Mesendoderm (in vitro differentiated cells): Measurements from ENCODE around the gene PLXNB2.
"Not testable (repeated sequence)": the region's sequence is repeated elsewhere in the genome, so short reads cannot be mapped to it uniquely, and the experiment has no call there.

Source experiments
- DNase-seq: peaks from one replicate; pipeline ENCODE4 v3.0.0; 2013
- H2AK5ac ChIP-seq: 2 replicates; pipeline ENCODE4 v1.6.1; 2013; ENCODE audit warnings: low read length, inconsistent platforms
- H2BK120ac ChIP-seq: 2 replicates; pipeline ENCODE4 v1.6.1; 2013; ENCODE audit warnings: low read depth, mild to moderate bottlenecking, low read length, moderate library complexity, mixed read lengths
- H2BK15ac ChIP-seq: replicated peaks from 2 replicates; pipeline ENCODE4 v1.6.1; 2013; ENCODE audit warnings: low read depth, mild to moderate bottlenecking, moderate library complexity
- H2BK5ac ChIP-seq: 2 replicates; pipeline ENCODE4 v1.6.1; 2013; ENCODE audit warnings: low read length, inconsistent platforms
- H3K18ac ChIP-seq: 2 replicates; pipeline ENCODE4 v1.6.1; 2013; ENCODE audit warnings: mild to moderate bottlenecking, low read length, mixed read lengths
- H3K23ac ChIP-seq: one replicate; pipeline ENCODE4 v1.6.1; 2013; ENCODE audit warnings: low read length
- H3K27ac ChIP-seq: 2 replicates; pipeline ENCODE4 v1.5.1; 2013; ENCODE audit warnings: low read depth, mild to moderate bottlenecking, inconsistent platforms, low read length, moderate library complexity
- H3K27me3 ChIP-seq: 2 replicates; pipeline ENCODE4 v1.6.1; 2013; ENCODE audit warnings: low read length, control low read depth, mild to moderate bottlenecking, inconsistent platforms; ENCODE audit not compliant: insufficient read depth, poor library complexity
- H3K36me3 ChIP-seq: 2 replicates; pipeline ENCODE4 v1.6.1; 2013; ENCODE audit warnings: low read length, inconsistent platforms; ENCODE audit not compliant: control insufficient read depth, insufficient read depth
- H3K4ac ChIP-seq: one replicate; pipeline ENCODE4 v1.6.1; 2013; ENCODE audit warnings: low read depth, mild to moderate bottlenecking, low read length, moderate library complexity
- H3K4me1 ChIP-seq: 2 replicates; pipeline ENCODE4 v1.6.1; 2013; ENCODE audit warnings: low read depth, low read length, inconsistent platforms; ENCODE audit not compliant: control insufficient read depth
- H3K4me2 ChIP-seq: 2 replicates; pipeline ENCODE4 v1.6.1; 2013; ENCODE audit warnings: low read length
- H3K4me3 ChIP-seq: 2 replicates; pipeline ENCODE4 v1.5.1; 2013; ENCODE audit warnings: mild to moderate bottlenecking, low read length
- H3K56ac ChIP-seq: one replicate; pipeline ENCODE4 v1.6.1; 2013; ENCODE audit warnings: low read length
- H3K79me1 ChIP-seq: 2 replicates; pipeline ENCODE4 v1.6.1; 2013; ENCODE audit warnings: low read length, inconsistent platforms
- H3K79me2 ChIP-seq: 2 replicates; pipeline ENCODE4 v1.6.1; 2013; ENCODE audit warnings: mild to moderate bottlenecking, low read length; ENCODE audit not compliant: control insufficient read depth, insufficient read depth
- H3K9ac ChIP-seq: 2 replicates; pipeline ENCODE4 v1.6.1; 2013; ENCODE audit warnings: low read length, inconsistent platforms
- H4K5ac ChIP-seq: one replicate; pipeline ENCODE4 v1.6.1; 2013; ENCODE audit warnings: low read length
- H4K8ac ChIP-seq: one replicate; pipeline ENCODE4 v1.6.1; 2013; ENCODE audit warnings: low read depth, mild to moderate bottlenecking, control low read depth, low read length, moderate library complexity
- WGBS: extraction: QIAGEN DNeasy Blood & Tissue Kit; methylation state at CpG from one replicate; pipeline ENCODE4 v1.1.7; 2013; ENCODE audit warnings: low lambda C conversion rate, missing lambda C conversion rate; ENCODE audit not compliant: insufficient coverage; ENCODE audit errors: extremely low coverage; 5-methylcytosine and 5-hydroxymethylcytosine counted together

The PLXNB2 gene

GRCh38 chr22:50338860-50339462 is 31.5 kb upstream of the PLXNB2 start:
- Histone ChIP-seq H3K27me3 (no peaks in the 10 kb centered on the region), H3K27ac (no peak overlapping the region), H3K79me2 (no peaks in the 10 kb centered on the region), H3K4me2 (no peak overlapping the region), H3K18ac (no peak overlapping the region), H4K5ac (no peak overlapping the region), H2AK5ac (no peak overlapping the region), H2BK120ac (no peak overlapping the region), H3K23ac (no peak overlapping the region), H4K8ac (no peak overlapping the region), H2BK15ac (no peak overlapping the region), H3K4me1 (no peaks in the 10 kb centered on the region), H3K79me1 (no peaks in the 10 kb centered on the region), H3K4me3 (no peak overlapping the region), H3K36me3 (no peaks in the 10 kb centered on the region), H2BK5ac (no peak overlapping the region), H3K9ac (no peak overlapping the region), H3K56ac (no peak overlapping the region), H3K4ac (no peak overlapping the region)
- DNase-seq: no peak
- 100% methylated on average over 4 of the region's 4 CpGs for WGBS

DNA sequence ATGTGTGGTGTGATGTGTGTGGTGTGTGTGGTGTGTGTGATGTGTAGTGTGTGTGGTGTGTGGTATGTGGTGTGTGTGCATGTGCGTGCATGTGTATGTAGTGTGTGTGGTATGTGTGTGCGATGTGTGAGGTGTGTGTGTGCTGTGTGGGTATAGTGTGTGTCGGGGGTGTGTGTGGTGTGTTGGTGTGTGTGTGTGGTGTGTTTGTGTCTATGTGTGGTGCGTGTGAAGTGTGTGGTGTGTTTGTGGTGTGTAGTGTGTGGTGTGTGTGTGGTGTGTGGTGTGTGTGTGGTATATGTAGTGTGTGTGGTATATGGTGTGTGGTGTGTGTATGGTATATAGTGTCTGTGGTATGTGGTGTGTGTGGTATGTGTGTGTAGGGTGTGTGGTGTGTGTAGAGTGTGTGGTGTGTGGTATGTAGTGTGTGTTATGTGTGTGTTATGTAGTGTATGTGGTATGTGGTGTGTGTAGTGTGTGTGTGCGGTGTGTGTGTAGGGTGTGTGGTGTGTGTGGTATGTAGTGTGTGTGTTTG is 30.7 kb upstream of the PLXNB2 start:
- H3K36me3 ChIP-seq: no peaks in the 10 kb centered on the region
- no peak overlapping the region for H4K8ac ChIP-seq
- H3K27me3 ChIP-seq: no peaks in the 10 kb centered on the region
- H3K4me1 ChIP-seq: no peaks in the 10 kb centered on the region
- DNase-seq: no peak
- H3K4me3 ChIP-seq: no peak overlapping the region
- H3K4me2 ChIP-seq: no peak overlapping the region
- no peaks in the 10 kb centered on the region for H3K79me1 ChIP-seq
- H3K27ac ChIP-seq: no peak overlapping the region
- no peak overlapping the region for H4K5ac ChIP-seq
- no peak overlapping the region for H3K9ac ChIP-seq
- H2BK120ac ChIP-seq: no peak overlapping the region
- no peak overlapping the region for H2BK15ac ChIP-seq
- no peaks in the 10 kb centered on the region for H3K79me2 ChIP-seq
- 100% methylated on average over 5 of the region's 5 CpGs for WGBS
- H3K18ac ChIP-seq: no peak overlapping the region
- H3K56ac ChIP-seq: no peak overlapping the region
- no peak overlapping the region for H2BK5ac ChIP-seq
- H2AK5ac ChIP-seq: no peak overlapping the region
- H3K4ac ChIP-seq: no peak overlapping the region
- H3K23ac ChIP-seq: peak overlapping the region; percentile 66

DNA sequence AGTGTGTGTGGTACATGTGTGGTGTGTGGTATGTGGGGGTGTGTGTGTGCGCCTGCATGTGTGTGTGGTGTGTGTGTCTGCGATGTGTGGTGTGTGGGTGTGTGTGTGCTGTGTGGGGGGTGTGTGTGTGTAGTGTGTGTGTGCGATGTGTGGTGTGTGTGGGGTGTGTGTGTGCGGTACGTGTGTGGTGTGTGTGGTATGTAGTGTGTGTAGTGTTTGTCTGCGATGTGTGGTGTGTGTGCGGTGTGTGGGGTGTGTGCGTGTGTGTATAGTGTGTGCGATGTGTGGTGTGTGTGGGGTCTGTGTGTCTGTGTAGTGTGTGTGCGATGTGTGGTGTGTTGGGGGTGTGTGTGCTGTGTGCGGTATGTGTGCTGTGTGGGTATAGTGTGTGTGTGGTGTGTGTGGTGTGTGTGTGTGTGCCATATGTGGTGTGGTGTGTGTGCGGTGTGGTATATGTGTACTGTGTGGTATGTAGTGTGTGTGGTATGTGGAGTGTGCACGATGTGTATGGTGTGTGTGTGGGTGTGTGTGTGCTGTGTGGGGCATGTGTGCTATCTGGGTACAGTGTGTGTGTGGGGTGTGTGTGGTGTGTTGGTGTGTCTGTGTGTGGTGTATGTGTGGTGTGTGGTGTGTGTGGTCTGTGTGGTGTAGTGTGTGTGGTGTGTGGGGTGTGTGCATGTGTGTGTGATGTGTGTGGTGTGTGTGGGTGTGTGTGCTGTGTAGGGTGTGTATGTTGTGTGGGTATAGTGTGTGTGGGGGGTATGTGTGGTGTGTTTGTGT is 30.0 kb upstream of the PLXNB2 start:
- no peak for DNase-seq

GRCh38 chr22:50334433-50334832 is 27.0 kb upstream of the PLXNB2 start:
- DNase-seq, H2BK15ac ChIP-seq, H3K18ac ChIP-seq, H3K56ac ChIP-seq, H3K23ac ChIP-seq, H3K4me3 ChIP-seq, H3K36me3 ChIP-seq, H3K4me2 ChIP-seq, H3K9ac ChIP-seq, H4K5ac ChIP-seq, H3K79me1 ChIP-seq, H4K8ac ChIP-seq, H3K4me1 ChIP-seq, H2BK120ac ChIP-seq, H2AK5ac ChIP-seq, H3K27ac ChIP-seq, H3K27me3 ChIP-seq, H3K79me2 ChIP-seq, H3K4ac ChIP-seq, H2BK5ac ChIP-seq: not testable (repeated sequence)
- no CpG with 5 or more reads among the region's 5 CpGs for WGBS

More for the DNA sequence above, 30.0 kb upstream of the PLXNB2 start:
- no peak overlapping the region for H4K8ac ChIP-seq
- no peak overlapping the region for H3K4me2 ChIP-seq
- no peak overlapping the region for H2BK120ac ChIP-seq
- no peak overlapping the region for H4K5ac ChIP-seq
- H3K4me1 ChIP-seq: no peaks in the 10 kb centered on the region
- 99% methylated on average over 9 of the region's 13 CpGs for WGBS
- H3K56ac ChIP-seq: no peak overlapping the region
- H3K27ac ChIP-seq: no peak overlapping the region
- H3K4ac ChIP-seq: no peak overlapping the region
- H2BK5ac ChIP-seq: no peak overlapping the region
- no peak overlapping the region for H3K9ac ChIP-seq
- H3K23ac ChIP-seq: peak overlapping the region; percentile 66
- no peaks in the 10 kb centered on the region for H3K36me3 ChIP-seq
- H3K18ac ChIP-seq: no peak overlapping the region
- no peaks in the 10 kb centered on the region for H3K79me1 ChIP-seq
- H3K4me3 ChIP-seq: no peak overlapping the region
- H2AK5ac ChIP-seq: no peak overlapping the region
- H3K27me3 ChIP-seq: no peaks in the 10 kb centered on the region
- H3K79me2 ChIP-seq: no peaks in the 10 kb centered on the region
- no peak overlapping the region for H2BK15ac ChIP-seq

DNA sequence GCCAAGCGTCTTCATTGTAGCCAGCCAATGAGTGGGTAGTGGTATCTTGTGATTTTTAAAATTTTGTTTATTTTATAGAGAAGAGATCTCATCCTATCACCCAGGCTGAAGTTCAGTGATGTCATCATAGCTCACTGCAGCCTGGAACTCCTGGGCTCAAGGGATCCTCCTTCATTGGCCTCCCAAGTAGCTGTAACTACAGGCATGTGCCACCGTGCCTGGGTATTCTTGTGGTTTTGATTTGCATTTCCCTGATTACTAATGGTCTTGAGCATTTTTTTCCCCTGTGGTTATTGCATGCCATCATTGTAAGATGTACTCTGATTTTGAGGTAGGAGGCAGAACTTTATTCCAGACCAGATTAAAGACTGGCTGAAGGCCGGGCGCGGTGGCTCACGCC is 21.8 kb upstream of the PLXNB2 start:
- H3K4me3 ChIP-seq: no peak overlapping the region
- H4K5ac ChIP-seq: no peak overlapping the region
- no peak overlapping the region for H3K4ac ChIP-seq
- H2BK15ac ChIP-seq: no peak overlapping the region
- H3K56ac ChIP-seq: no peak overlapping the region
- no peaks in the 10 kb centered on the region for H3K36me3 ChIP-seq
- H2AK5ac ChIP-seq: no peak overlapping the region
- H3K23ac ChIP-seq: no peak overlapping the region
- no peaks in the 10 kb centered on the region for H3K27me3 ChIP-seq
- H4K8ac ChIP-seq: no peak overlapping the region
- H3K4me1 ChIP-seq: peaks cover 1% of the 10 kb centered on the region
- no peak overlapping the region for H3K18ac ChIP-seq
- no peak overlapping the region for H2BK5ac ChIP-seq
- H3K79me2 ChIP-seq: no peaks in the 10 kb centered on the region
- no peak overlapping the region for H3K4me2 ChIP-seq
- DNase-seq: no peak
- no peaks in the 10 kb centered on the region for H3K79me1 ChIP-seq
- WGBS: no CpG with 5 or more reads among the region's 6 CpGs
- H3K27ac ChIP-seq: no peak overlapping the region
- H2BK120ac ChIP-seq: no peak overlapping the region
- no peak overlapping the region for H3K9ac ChIP-seq
